ENCODE data around the gene PLCB3.

DNA sequence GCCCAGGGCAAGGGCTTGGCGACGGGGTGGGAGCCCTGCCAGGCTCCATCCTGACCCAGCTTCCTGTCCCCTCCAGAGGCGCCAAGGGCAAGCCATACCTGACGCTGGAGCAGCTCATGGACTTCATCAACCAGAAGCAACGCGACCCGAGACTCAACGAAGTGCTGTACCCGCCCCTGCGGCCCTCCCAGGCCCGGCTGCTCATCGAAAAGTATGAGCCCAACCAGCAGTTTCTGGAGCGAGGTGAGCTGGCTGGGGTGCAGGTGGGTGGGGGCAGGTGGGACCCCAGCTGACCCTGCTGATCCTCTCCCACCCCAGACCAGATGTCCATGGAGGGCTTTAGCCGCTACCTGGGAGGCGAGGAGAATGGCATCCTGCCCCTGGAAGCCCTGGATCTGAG is 5.0 kb downstream of the PLCB3 start:
- TF ChIP-seq POLR2A (IDR thresholded peaks at IDR 0.05), result no peak
- TF ChIP-seq, protein P1, sequence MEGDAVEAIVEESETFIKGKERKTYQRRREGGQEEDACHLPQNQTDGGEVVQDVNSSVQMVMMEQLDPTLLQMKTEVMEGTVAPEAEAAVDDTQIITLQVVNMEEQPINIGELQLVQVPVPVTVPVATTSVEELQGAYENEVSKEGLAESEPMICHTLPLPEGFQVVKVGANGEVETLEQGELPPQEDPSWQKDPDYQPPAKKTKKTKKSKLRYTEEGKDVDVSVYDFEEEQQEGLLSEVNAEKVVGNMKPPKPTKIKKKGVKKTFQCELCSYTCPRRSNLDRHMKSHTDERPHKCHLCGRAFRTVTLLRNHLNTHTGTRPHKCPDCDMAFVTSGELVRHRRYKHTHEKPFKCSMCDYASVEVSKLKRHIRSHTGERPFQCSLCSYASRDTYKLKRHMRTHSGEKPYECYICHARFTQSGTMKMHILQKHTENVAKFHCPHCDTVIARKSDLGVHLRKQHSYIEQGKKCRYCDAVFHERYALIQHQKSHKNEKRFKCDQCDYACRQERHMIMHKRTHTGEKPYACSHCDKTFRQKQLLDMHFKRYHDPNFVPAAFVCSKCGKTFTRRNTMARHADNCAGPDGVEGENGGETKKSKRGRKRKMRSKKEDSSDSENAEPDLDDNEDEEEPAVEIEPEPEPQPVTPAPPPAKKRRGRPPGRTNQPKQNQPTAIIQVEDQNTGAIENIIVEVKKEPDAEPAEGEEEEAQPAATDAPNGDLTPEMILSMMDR (IDR thresholded peaks at IDR 0.05), result no peak
- TF ChIP-seq POLR2AphosphoS5 (IDR thresholded peaks at IDR 0.05), result no peak

Measured in sigmoid colon (tissue), 4 donors.